SK-N-MC (cell line): ENCODE measurements around the gene ZFP91.

ENCODE experiments used
- EZH2 ChIP-seq: fragments of 200-600 bp; sonication (generic); IDR thresholded peaks from one replicate; pipeline ENCODE4 v1.6.1; 2017; ENCODE audit warnings: antibody characterized with exemption
- FOXP2 ChIP-seq: optimal IDR thresholded peaks from 2 replicates; pipeline ENCODE3; 2011; ENCODE audit warnings: mild to moderate bottlenecking, moderate library complexity; ENCODE audit not compliant: insufficient read depth; ENCODE audit errors: extremely low read length, control extremely low read depth
- POLR2AphosphoS5 ChIP-seq: IDR thresholded peaks from 2 replicates; pipeline ENCODE4 v1.6.1; 2012; ENCODE audit warnings: mild to moderate bottlenecking, low read depth, low read length, borderline replicate concordance

DNA sequence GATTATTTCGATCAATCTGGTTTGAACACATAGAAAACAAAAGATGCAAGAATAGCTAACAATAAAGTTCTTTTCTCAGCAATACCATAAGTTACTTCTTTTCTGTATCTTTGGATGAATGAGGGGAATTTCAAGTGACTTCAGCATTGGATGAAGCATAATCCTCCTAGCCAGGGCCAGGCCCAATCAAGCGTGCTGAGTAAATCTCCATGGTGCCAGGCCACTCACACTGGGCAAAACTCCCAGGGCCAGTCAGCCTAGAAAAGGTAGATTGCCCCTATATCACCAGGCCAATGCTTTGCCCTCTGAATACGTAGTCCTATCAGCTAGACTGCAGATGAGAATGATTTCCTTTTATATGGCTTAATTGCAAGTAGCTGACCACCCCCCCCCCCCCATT, 49.6 kb downstream of the ZFP91 start:
- TF ChIP-seq EZH2 (no peak), POLR2AphosphoS5 (no peak), FOXP2 (no peak)
